Spleen (tissue), 7 donors: ENCODE results near the gene PCSK6.

Experiments
- CTCF ChIP-seq, 11 experiments: fragments of 200-600 bp in 7 of 11; fragments of 450-650 bp in 4 of 11; sonication (generic) in 4 of 11; IDR thresholded peaks in 8 of 11; conservative IDR thresholded peaks in 3 of 11; 1 replicate in 7 of 11; 2 replicates in 4 of 11; pipeline versions ENCODE4 v1.4.0 to v1.8.0; 2016 to 2021; ENCODE audit warnings: antibody characterized with exemption in 11 of 11, inconsistent platforms in 4 of 11, mild to moderate bottlenecking in 1 of 11
- POLR2A ChIP-seq, 3 donors: fragments of 450-650 bp; IDR thresholded peaks; one replicate each; pipeline ENCODE4 v1.5.1; 2017; ENCODE audit warnings: antibody characterized with exemption in 3 of 3, mild to moderate bottlenecking in 1 of 3
- POLR2AphosphoS5 ChIP-seq, 3 donors: sonication (generic); formaldehyde crosslinking; IDR thresholded peaks; one replicate each; pipeline ENCODE4 v1.5.1; 2017; ENCODE audit warnings: antibody characterized with exemption in 3 of 3
- donor health status: DM: no; HTN: no; CAD: no; lungs with moderate emphysema.
- donor health status: DM: no; HTN: no; CAD: no.
- donor health status: DM: no; HTN: no; CAD: no.

- no peak for TF ChIP-seq CTCF (IDR thresholded peaks at IDR 0.05 in 8 of 11, conservative IDR thresholded peaks at IDR 0.05 in 3 of 11)
- TF ChIP-seq POLR2AphosphoS5 (IDR thresholded peaks at IDR 0.05), result no peak
- TF ChIP-seq POLR2A (IDR thresholded peaks at IDR 0.05), result no peak
Observed at GRCh38 chr15:101410612-101411011, 78.9 kb downstream of the PCSK6 start.
